GM11168 (cell line): Measurements from ENCODE around the gene CRYBA1.
"Not testable (repeated sequence)": the region's sequence is repeated elsewhere in the genome, so short reads cannot be mapped to it uniquely, and the experiment has no call there.

Experiments used
- in situ Hi-C: fragments of 300-500 bp; cut with MboI; formaldehyde crosslinking; loops from one replicate; pipeline ENCODE4 v1.12.0; 2022; ENCODE audit warnings: low sequenced_read_pairs; ENCODE audit not compliant: unreplicated experiment

The CRYBA1 gene

GRCh38 chr17:29271980-29272379 is 25.3 kb downstream of the CRYBA1 start:
- in situ Hi-C loops = not testable (repeated sequence)

- in situ Hi-C loops = no loop called here
Observed at GRCh38 chr17:29273924-29274323, 27.3 kb downstream of the CRYBA1 start.

- in situ Hi-C loops = no loop called here
Observed at GRCh38 chr17:29278692-29279091, 32.0 kb downstream of the CRYBA1 start.

- in situ Hi-C loops = no loop called here
Observed at GRCh38 chr17:29279397-29280070, 32.9 kb downstream of the CRYBA1 start.

- in situ Hi-C loops = no loop called here
Observed at GRCh38 chr17:29283496-29283895, 36.8 kb downstream of the CRYBA1 start.

GRCh38 chr17:29283961-29284360 is 37.3 kb downstream of the CRYBA1 start:
- in situ Hi-C loops = no loop called here

- in situ Hi-C loops = no loop called here
Observed at GRCh38 chr17:29289852-29290251, 43.2 kb downstream of the CRYBA1 start.

GRCh38 chr17:29291163-29291752 is 44.6 kb downstream of the CRYBA1 start:
- in situ Hi-C loops = no loop called here

- in situ Hi-C loops = no loop called here
Observed at GRCh38 chr17:29292071-29292991, 45.7 kb downstream of the CRYBA1 start.

- in situ Hi-C loops = no loop called here
Observed at GRCh38 chr17:29292992-29293889, 46.6 kb downstream of the CRYBA1 start.

GRCh38 chr17:29293890-29294579 is 47.4 kb downstream of the CRYBA1 start, which contains the start of gene NUFIP2:
NUFIP2 (minus strand) TSS chr17:29294148; CDS start chr17:29294059, 89 bp downstream.
- in situ Hi-C loops = no loop called here

GRCh38 chr17:29294580-29294900 is 47.9 kb downstream of the CRYBA1 start:
- in situ Hi-C loops = no loop called here

GRCh38 chr17:29295420-29295819 is 48.8 kb downstream of the CRYBA1 start:
- in situ Hi-C loops = no loop called here

- in situ Hi-C loops = no loop called here
Observed at GRCh38 chr17:29299031-29299430, 52.4 kb downstream of the CRYBA1 start.

- in situ Hi-C loops = no loop called here
Observed at GRCh38 chr17:29303386-29303785, 56.7 kb downstream of the CRYBA1 start.
